K562 (cell line): ENCODE results near the gene HOXC5. TPM values are rescaled to one million over a fixed set of nuclear protein-coding genes. Genes with fewer than 3 reads are reported as not detected.

ENCODE experiments used
- ATAC-seq: fragments of 200-7000 bp; cut with Tn5 transposase; 3 replicates; pipeline ENCODE4 v1.9.1; 2020; ENCODE audit warnings: moderate library complexity
- BruUV-seq: library from RNA; stranded (reverse); fragments of 400-500 nt; replicated peaks from 2 replicates; lab custom pipeline; 2021; lab: Mats Ljungman, UMichigan
- CTCF ChIA-PET: fragments of 300-600 bp; formaldehyde crosslinking; extraction: SDS; loops from one replicate; lab custom pipeline; 2021; ENCODE audit warnings: low intra/inter-chr PET ratio; lab: Yijun Ruan, JAX
- POLR2A ChIA-PET: fragments of 300-600, 350-650 bp; sonication (Branson Sonifier 250); formaldehyde crosslinking; extraction: SDS; loops from one replicate; lab custom pipeline; 2021; ENCODE audit warnings: antibody characterized with exemption, inconsistent platforms; lab: Yijun Ruan, JAX
- DNase-seq, 4 experiments: peaks; one replicate each; pipeline versions ENCODE4 v3.0.0 to v3.0.0-alpha.2; 2011 to 2018; ENCODE audit warnings: low spot score in 3 of 4, mixed read lengths in 3 of 4; ENCODE audit errors: extremely low read depth in 1 of 4
- FAIRE-seq: peaks from 2 replicates; lab custom pipeline; 2011; peaks lifted over from hg19 to GRCh38; lab: Jason Lieb, UNC
- H2AFZ ChIP-seq: 2 replicates; pipeline ENCODE4 v1.6.0; 2011; ENCODE audit warnings: low read depth, low read length, control low read depth, inconsistent platforms
- H3K27ac ChIP-seq: fragments of 200-600 bp; 3 replicates; pipeline ENCODE4 v1.8.0; 2011; ENCODE audit warnings: low read depth, mild to moderate bottlenecking, control low read depth, inconsistent platforms, low read length, moderate library complexity, mixed read lengths; ENCODE audit errors: extremely low read depth
- H3K27me3 ChIP-seq, 2 experiments: fragments of 300-600 bp in 1 of 2; 2 replicates in 1 of 2; 3 replicates in 1 of 2; pipeline versions ENCODE4 v1.6.0 to v1.8.0; 2011; ENCODE audit warnings: inconsistent platforms in 2 of 2, low read length in 2 of 2, mild to moderate bottlenecking in 1 of 2, mixed read lengths in 1 of 2, moderate library complexity in 1 of 2; ENCODE audit not compliant: control insufficient read depth in 2 of 2, insufficient read depth in 2 of 2
- H3K36me3 ChIP-seq: fragments of 300-600 bp; 3 replicates; pipeline ENCODE4 v1.8.0; 2011; ENCODE audit warnings: mild to moderate bottlenecking, low read length, inconsistent platforms; ENCODE audit not compliant: control insufficient read depth, insufficient read depth
- H3K4me1 ChIP-seq, 2 experiments: fragments of 200-600 bp in 1 of 2; replicated peaks in 1 of 2; 2 replicates in 1 of 2; 3 replicates in 1 of 2; pipeline versions ENCODE4 v1.5.1 to v1.8.0; 2011; ENCODE audit warnings: inconsistent platforms in 2 of 2, low read length in 2 of 2, mild to moderate bottlenecking in 1 of 2, mixed read lengths in 1 of 2, moderate library complexity in 1 of 2; ENCODE audit not compliant: control insufficient read depth in 2 of 2, insufficient read depth in 2 of 2
- H3K4me2 ChIP-seq: 2 replicates; pipeline ENCODE4 v1.6.1; 2011; ENCODE audit warnings: low read length, control low read depth, inconsistent platforms, mixed read lengths; ENCODE audit not compliant: insufficient read depth
- H3K4me3 ChIP-seq: fragments of 200-600 bp; sonication (generic), shearing (Covaris generic); 2 replicates; pipeline ENCODE4 v1.5.1; 2016; ENCODE audit warnings: control low read depth, inconsistent platforms
- H3K79me2 ChIP-seq: fragments of 200-600 bp; 3 replicates; pipeline ENCODE4 v1.8.0; 2011; ENCODE audit warnings: low read length, inconsistent platforms; ENCODE audit not compliant: control insufficient read depth, insufficient read depth
- H3K9ac ChIP-seq, 2 experiments: 2 replicates each; pipeline versions ENCODE4 v1.6.0 to v1.6.1; 2011; ENCODE audit warnings: low read depth in 2 of 2, low read length in 2 of 2, control low read depth in 1 of 2, inconsistent platforms in 1 of 2, mild to moderate bottlenecking in 1 of 2, mixed read lengths in 1 of 2; ENCODE audit not compliant: insufficient read depth in 1 of 2
- H3K9me1 ChIP-seq: one replicate; pipeline ENCODE4 v1.6.0; 2011; ENCODE audit warnings: inconsistent platforms, mild to moderate bottlenecking, low read length, moderate library complexity; ENCODE audit not compliant: control insufficient read depth, insufficient read depth
- H3K9me3 ChIP-seq: replicated peaks from 2 replicates; pipeline ENCODE4 v1.5.1; 2011; ENCODE audit warnings: low read depth, low read length, inconsistent platforms; ENCODE audit not compliant: control insufficient read depth, insufficient read depth
- H4K20me1 ChIP-seq: replicated peaks from 2 replicates; pipeline ENCODE4 v1.6.1; 2011; ENCODE audit warnings: low read length, inconsistent platforms, mixed read lengths; ENCODE audit not compliant: control insufficient read depth, insufficient read depth
- ETV5 ChIP-seq: sonication (generic); formaldehyde crosslinking; IDR thresholded peaks from 2 replicates; pipeline ENCODE4 v1.4.0; 2020; ENCODE audit warnings: low read depth, mild to moderate bottlenecking, missing genetic modification reagents
- FOXK1 ChIP-seq: sonication (generic); formaldehyde crosslinking; IDR thresholded peaks from 2 replicates; pipeline ENCODE4 v1.8.0; 2022; ENCODE audit warnings: missing genetic modification reagents, mild to moderate bottlenecking, borderline replicate concordance
- PHTF2 ChIP-seq: fragments of 250-450 bp; sonication (Bioruptor Pico); IDR thresholded peaks from 2 replicates; pipeline ENCODE4 v1.5.0; 2021; ENCODE audit warnings: mild to moderate bottlenecking
- POLR3G ChIP-seq: IDR thresholded peaks from 2 replicates; pipeline ENCODE4 v1.6.1; 2011; ENCODE audit not compliant: insufficient read length, insufficient replicate concordance; ENCODE audit errors: extremely low read depth
- TEAD2 ChIP-seq: fragments of 450-650 bp; IDR thresholded peaks from 2 replicates; pipeline ENCODE4 v1.6.1; 2016; ENCODE audit warnings: missing genetic modification characterization, control low read depth, missing compliant biosample characterization
- YY1 ChIP-seq, 3 experiments: IDR thresholded peaks; 2 replicates each; pipeline ENCODE4 v1.6.1; 2011; ENCODE audit warnings: low read length in 2 of 3, mild to moderate bottlenecking in 2 of 3, moderate library complexity in 2 of 3, borderline replicate concordance in 1 of 3, control low read depth in 1 of 3, low read depth in 1 of 3; ENCODE audit not compliant: insufficient read depth in 3 of 3, insufficient replicate concordance in 2 of 3, control insufficient read depth in 1 of 3, insufficient read length in 1 of 3; ENCODE audit errors: extremely low read depth in 1 of 3
- ZNF140 ChIP-seq: fragments of 250-450 bp; sonication (Bioruptor Pico); IDR thresholded peaks from 2 replicates; pipeline ENCODE4 v1.8.0; 2021; ENCODE audit warnings: moderate library complexity, mild to moderate bottlenecking, inconsistent platforms
- WGBS: fragments of 100-300 bp; shearing (Covaris generic); methylation state at CpG from one replicate; pipeline ENCODE4 v1.1.6; 2016; ENCODE audit warnings: low coverage, mixed read lengths; ENCODE audit not compliant: insufficient coverage; ENCODE audit errors: missing lambda C conversion rate; 5-methylcytosine and 5-hydroxymethylcytosine counted together
- in situ Hi-C: fragments of 300-500 bp; cut with MboI; formaldehyde crosslinking; loops from 4 replicates; pipeline ENCODE4 v1.15.0; 2018; ENCODE audit warnings: inconsistent platforms, mixed read lengths
- intact Hi-C: fragments of 100-400 bp; cut with micrococcal nuclease; formaldehyde crosslinking; loops from 2 replicates; pipeline ENCODE4 v1.14.2; 2022
- polyA plus RNA-seq, 8 experiments: library from polyadenylated mRNA; depleted of rRNA in 4 of 8; stranded (reverse) in 5 of 8; unstranded in 3 of 8; fragments of >200 nt; fragmentation: Nextera tagmentation in 2 of 8; fragmentation: Illumina TruSeq in 1 of 8; extraction: Ambion mirVana in 2 of 8; extraction: Trizol in 1 of 8; gene quantifications; 2 replicates each; pipeline versions ENCODE4 v1.2.1 to v1.2.3, GENCODE V29; 2011 to 2014; ENCODE audit warnings: inconsistent platforms in 1 of 8, missing spikeins in 1 of 8
- total RNA-seq, 7 experiments: library from RNA; depleted of rRNA in 6 of 7; stranded (reverse); fragments of >200 nt in 6 of 7; fragmentation: Illumina TruSeq in 2 of 7; extraction: Trizol in 2 of 7; gene quantifications; 2 replicates each; pipeline versions ENCODE4 v1.2.1 to v1.2.3, GENCODE V29; 2011 to 2021; ENCODE audit warnings: low replicate concordance in 1 of 7

HOXC5 gene
- total and polyA plus RNA-seq, 9 of the 15 experiments (the other 6 are each of a cell fraction or from before 2014, with no cell fraction given): 0.10 to 0.44 (median 0.18) TPM; not detected in 4

GRCh38 chr12:53991077-53991460 lies 41.8 kb upstream of the HOXC5 start:
- ChIA-PET CTCF (no interaction called here), POLR2A (interaction anchor here (0.6 to 2.9 kb wide), 6 partner anchors 9 to 211 kb away, joined by 3 to 20 read pairs (median 4); partner anchors contain the start of gene HOXC9)
- intact Hi-C loops: no loop called here
- H3K9ac ChIP-seq: peak overlapping the region in 1 of 2 experiments; percentile 63; a peak in 2 of 4 replicates
- H3K36me3 ChIP-seq: no peaks in the 10 kb centered on the region
- no peak overlapping the region for H3K4me3 ChIP-seq
- TF ChIP-seq PHTF2 (CRISPR knock-in tag): no peak
- no peak for TF ChIP-seq POLR3G
- no peak for TF ChIP-seq ZNF140
- TF ChIP-seq TEAD2 (tag): no peak
- TF ChIP-seq FOXK1 (CRISPR knock-in tag): no peak
- no peak for TF ChIP-seq YY1 (IDR thresholded peaks at IDR 0.05; ENCODE audit: borderline replicate concordance in 1 of 3, control insufficient read depth in 1 of 3, extremely low read depth in 1 of 3, insufficient read depth in 3 of 3, insufficient read length in 1 of 3, insufficient replicate concordance in 2 of 3, low read depth in 1 of 3, low read length in 2 of 3)
- TF ChIP-seq ETV5: no peak
- H3K27ac ChIP-seq: no peak overlapping the region
- no peak for FAIRE-seq
- BruUV-seq: no TSS peak
- in situ Hi-C loops: no loop called here
- H3K79me2 ChIP-seq: peaks cover 12% of the 10 kb centered on the region
- no peaks in the 10 kb centered on the region for H4K20me1 ChIP-seq
- DNase-seq: no peak
- H3K27me3 ChIP-seq: peaks cover 0 to 10% of the 10 kb centered on the region in 2 experiments; a peak in 2 of 5 replicates
- H2AFZ ChIP-seq: no peak overlapping the region
- H3K4me1 ChIP-seq: peaks cover 43 to 50% of the 10 kb centered on the region in 2 experiments
- no peak for ATAC-seq
- WGBS: 22% methylated on average over 8 of the region's 8 CpGs
- no peaks in the 10 kb centered on the region for H3K9me3 ChIP-seq
- H3K9me1 ChIP-seq: no peaks in the 10 kb centered on the region
- H3K4me2 ChIP-seq: no peak overlapping the region
